ENCODE data around the gene SMCR8.

GRCh38 chr17:18322522-18322921 is 7.4 kb downstream of the SMCR8 start:
- TF ChIP-seq CTCF (IDR thresholded peaks at IDR 0.05) (no peak), EZH2 (IDR thresholded peaks at IDR 0.05) (no peak)
